Measurements from ENCODE around the gene RAB10. TPM values are rescaled to one million over a fixed set of nuclear protein-coding genes. Genes with fewer than 3 reads are reported as not detected.

Gene RAB10
- polyA plus RNA-seq, 1 donor from 2014 or later: 169 TPM

DNA sequence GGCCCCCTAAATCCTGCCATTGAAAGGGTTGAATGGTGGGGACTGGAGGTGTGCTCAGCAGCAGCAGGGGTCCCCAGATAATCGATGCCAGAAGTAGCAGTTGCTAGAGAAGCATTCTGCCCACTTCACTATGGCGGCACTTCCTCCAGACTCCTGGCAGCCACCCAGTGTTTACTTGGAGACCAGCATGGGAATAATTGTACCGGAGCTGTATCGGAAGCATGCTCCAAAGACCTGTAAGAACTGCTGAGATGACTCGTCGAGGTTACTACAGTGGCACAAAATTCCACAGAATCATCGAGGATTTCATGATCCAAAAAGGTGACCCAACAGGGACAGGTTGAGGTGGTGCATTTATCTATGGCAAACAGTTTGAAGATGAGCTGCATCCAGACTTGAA is 128.0 kb downstream of the RAB10 start:
- no peaks in the 10 kb centered on the region for H3K9me3 ChIP-seq (ENCODE audit: low read length)
- H3F3A ChIP-seq (ENCODE audit: insufficient read depth, low read length, poor library complexity, severe bottlenecking): no peaks in the 10 kb centered on the region
- H3K4me3 ChIP-seq (ENCODE audit: low read length): no peak overlapping the region
- H3K9me2 ChIP-seq (ENCODE audit: insufficient read depth, low read length): no peaks in the 10 kb centered on the region
- no peak overlapping the region for H3K27ac ChIP-seq (ENCODE audit: low read length)
- H3K4me2 ChIP-seq (ENCODE audit: low read length): no peak overlapping the region
- H3K36me3 ChIP-seq (ENCODE audit: insufficient read depth, low read length): no peaks in the 10 kb centered on the region
- no peaks in the 10 kb centered on the region for H3K27me3 ChIP-seq (ENCODE audit: insufficient read depth, low read depth, low read length)
- no peak overlapping the region for H3K9ac ChIP-seq (ENCODE audit: low read length)
- no peaks in the 10 kb centered on the region for H3K79me2 ChIP-seq (replicated peaks; ENCODE audit: insufficient read depth, low read length)
- H4K20me1 ChIP-seq (ENCODE audit: insufficient read depth): no peaks in the 10 kb centered on the region
- H2AFZ ChIP-seq (ENCODE audit: low read depth, low read length): no peak overlapping the region
- TF ChIP-seq REST (IDR thresholded peaks at IDR 0.05; ENCODE audit: borderline replicate concordance) (no peak), MXI1 (conservative IDR thresholded peaks at IDR 0.05; ENCODE audit: poor library complexity, severe bottlenecking) (no peak), EZH2 (IDR thresholded peaks at IDR 0.05; ENCODE audit: borderline replicate concordance, insufficient read depth, low read length, poor library complexity, severe bottlenecking) (no peak), SMC3 (conservative IDR thresholded peaks at IDR 0.05; ENCODE audit: poor library complexity) (no peak), POLR2AphosphoS5 (IDR thresholded peaks at IDR 0.05) (no peak), TAF1 (IDR thresholded peaks at IDR 0.05; ENCODE audit: low read depth) (no peak), RAD21 (conservative IDR thresholded peaks at IDR 0.05) (no peak), EP300 (conservative IDR thresholded peaks at IDR 0.05; ENCODE audit: poor library complexity, severe bottlenecking) (no peak)
- TF ChIP-seq, protein P1, sequence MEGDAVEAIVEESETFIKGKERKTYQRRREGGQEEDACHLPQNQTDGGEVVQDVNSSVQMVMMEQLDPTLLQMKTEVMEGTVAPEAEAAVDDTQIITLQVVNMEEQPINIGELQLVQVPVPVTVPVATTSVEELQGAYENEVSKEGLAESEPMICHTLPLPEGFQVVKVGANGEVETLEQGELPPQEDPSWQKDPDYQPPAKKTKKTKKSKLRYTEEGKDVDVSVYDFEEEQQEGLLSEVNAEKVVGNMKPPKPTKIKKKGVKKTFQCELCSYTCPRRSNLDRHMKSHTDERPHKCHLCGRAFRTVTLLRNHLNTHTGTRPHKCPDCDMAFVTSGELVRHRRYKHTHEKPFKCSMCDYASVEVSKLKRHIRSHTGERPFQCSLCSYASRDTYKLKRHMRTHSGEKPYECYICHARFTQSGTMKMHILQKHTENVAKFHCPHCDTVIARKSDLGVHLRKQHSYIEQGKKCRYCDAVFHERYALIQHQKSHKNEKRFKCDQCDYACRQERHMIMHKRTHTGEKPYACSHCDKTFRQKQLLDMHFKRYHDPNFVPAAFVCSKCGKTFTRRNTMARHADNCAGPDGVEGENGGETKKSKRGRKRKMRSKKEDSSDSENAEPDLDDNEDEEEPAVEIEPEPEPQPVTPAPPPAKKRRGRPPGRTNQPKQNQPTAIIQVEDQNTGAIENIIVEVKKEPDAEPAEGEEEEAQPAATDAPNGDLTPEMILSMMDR (IDR thresholded peaks at IDR 0.05; ENCODE audit: poor library complexity, severe bottlenecking): no peak

GRCh38 chr2:26162963-26163362 is 129.1 kb downstream of the RAB10 start:
- Histone ChIP-seq H3K4me3 (ENCODE audit: low read length) (no peak overlapping the region), H3K27me3 (ENCODE audit: insufficient read depth, low read depth, low read length) (no peaks in the 10 kb centered on the region), H3K79me2 (replicated peaks; ENCODE audit: insufficient read depth, low read length) (no peaks in the 10 kb centered on the region), H3K9me3 (ENCODE audit: low read length) (no peaks in the 10 kb centered on the region), H3F3A (ENCODE audit: insufficient read depth, low read length, poor library complexity, severe bottlenecking) (no peaks in the 10 kb centered on the region), H2AFZ (ENCODE audit: low read depth, low read length) (no peak overlapping the region), H3K9ac (ENCODE audit: low read length) (no peak overlapping the region), H3K9me2 (ENCODE audit: insufficient read depth, low read length) (no peaks in the 10 kb centered on the region), H4K20me1 (ENCODE audit: insufficient read depth) (no peaks in the 10 kb centered on the region), H3K36me3 (ENCODE audit: insufficient read depth, low read length) (no peaks in the 10 kb centered on the region), H3K27ac (ENCODE audit: low read length) (no peak overlapping the region), H3K4me2 (ENCODE audit: low read length) (no peak overlapping the region)
- TF ChIP-seq EP300 (conservative IDR thresholded peaks at IDR 0.05; ENCODE audit: poor library complexity, severe bottlenecking) (no peak), RAD21 (conservative IDR thresholded peaks at IDR 0.05) (no peak), POLR2AphosphoS5 (IDR thresholded peaks at IDR 0.05) (no peak), REST (IDR thresholded peaks at IDR 0.05; ENCODE audit: borderline replicate concordance) (no peak), EZH2 (IDR thresholded peaks at IDR 0.05; ENCODE audit: borderline replicate concordance, insufficient read depth, low read length, poor library complexity, severe bottlenecking) (no peak), TAF1 (IDR thresholded peaks at IDR 0.05; ENCODE audit: low read depth) (no peak), MXI1 (conservative IDR thresholded peaks at IDR 0.05; ENCODE audit: poor library complexity, severe bottlenecking) (no peak), SMC3 (conservative IDR thresholded peaks at IDR 0.05; ENCODE audit: poor library complexity) (no peak)
- TF ChIP-seq, protein P1 (IDR thresholded peaks at IDR 0.05; ENCODE audit: poor library complexity, severe bottlenecking): no peak
